Sigmoid colon (tissue), 3 donors: Measurements from ENCODE around the gene SIGLEC12.

Experiments used
- POLR2A ChIP-seq, 2 donors: fragments of 450-650 bp; IDR thresholded peaks; one replicate each; pipeline ENCODE4 v1.6.1; 2016; ENCODE audit warnings: antibody characterized with exemption in 2 of 2, mild to moderate bottlenecking in 2 of 2, moderate library complexity in 2 of 2
- TF ChIP-seq, protein P1 (sequence below), 4 experiments: fragments of 450-650 bp in 3 of 4; fragments of 200-600 bp in 1 of 4; IDR thresholded peaks; one replicate each; pipeline ENCODE4 v1.5.1; 2016 to 2019; ENCODE audit warnings: antibody characterized with exemption in 4 of 4, mild to moderate bottlenecking in 3 of 4, moderate library complexity in 2 of 4

DNA sequence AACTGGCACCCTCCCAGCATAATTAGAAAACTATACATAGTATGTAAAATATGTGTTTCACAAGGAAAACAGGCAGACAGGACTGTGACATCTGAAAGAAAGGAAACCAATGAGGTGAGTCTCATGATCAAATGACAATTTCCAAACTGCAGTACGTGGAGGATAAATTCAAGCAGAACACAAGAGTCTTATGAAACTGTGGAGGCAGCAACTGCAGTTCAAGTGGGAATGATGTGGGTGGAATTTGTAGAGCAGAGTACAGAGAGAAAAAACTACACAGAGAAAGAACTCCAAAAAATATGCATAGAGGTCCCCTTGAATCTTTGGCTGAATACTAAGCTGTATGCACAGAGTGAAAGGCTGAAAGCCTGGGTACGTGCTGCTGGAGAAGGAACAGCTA, 20.2 kb upstream of the SIGLEC12 start:
- TF ChIP-seq POLR2A (IDR thresholded peaks at IDR 0.05) = no peak
- TF ChIP-seq, protein P1, sequence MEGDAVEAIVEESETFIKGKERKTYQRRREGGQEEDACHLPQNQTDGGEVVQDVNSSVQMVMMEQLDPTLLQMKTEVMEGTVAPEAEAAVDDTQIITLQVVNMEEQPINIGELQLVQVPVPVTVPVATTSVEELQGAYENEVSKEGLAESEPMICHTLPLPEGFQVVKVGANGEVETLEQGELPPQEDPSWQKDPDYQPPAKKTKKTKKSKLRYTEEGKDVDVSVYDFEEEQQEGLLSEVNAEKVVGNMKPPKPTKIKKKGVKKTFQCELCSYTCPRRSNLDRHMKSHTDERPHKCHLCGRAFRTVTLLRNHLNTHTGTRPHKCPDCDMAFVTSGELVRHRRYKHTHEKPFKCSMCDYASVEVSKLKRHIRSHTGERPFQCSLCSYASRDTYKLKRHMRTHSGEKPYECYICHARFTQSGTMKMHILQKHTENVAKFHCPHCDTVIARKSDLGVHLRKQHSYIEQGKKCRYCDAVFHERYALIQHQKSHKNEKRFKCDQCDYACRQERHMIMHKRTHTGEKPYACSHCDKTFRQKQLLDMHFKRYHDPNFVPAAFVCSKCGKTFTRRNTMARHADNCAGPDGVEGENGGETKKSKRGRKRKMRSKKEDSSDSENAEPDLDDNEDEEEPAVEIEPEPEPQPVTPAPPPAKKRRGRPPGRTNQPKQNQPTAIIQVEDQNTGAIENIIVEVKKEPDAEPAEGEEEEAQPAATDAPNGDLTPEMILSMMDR (IDR thresholded peaks at IDR 0.05) = no peak
